ENCODE results near the gene ALDH1L2.

- TF ChIP-seq CTCF (IDR thresholded peaks at IDR 0.05) (no peak), POLR2A (IDR thresholded peaks at IDR 0.05) (peak in 1 of 2 donors; percentile 65)
These were observed 98.0 kb downstream of the ALDH1L2 start, which contains the start of gene NOPCHAP1 for GRCh38 chr12:104986022-104986941.

All from adrenal gland (tissue), 5 donors.